OCI-LY1 (cell line): ENCODE measurements around the gene CHN2.

ENCODE experiments used
- H2AFZ ChIP-seq: fragments of 200-600 bp; sonication (generic), shearing (Covaris generic); 2 replicates; pipeline ENCODE4 v1.6.0; 2014; ENCODE audit warnings: antibody characterized with exemption, mild to moderate bottlenecking, low read length
- H3F3A ChIP-seq: fragments of 200-600 bp; sonication (generic), shearing (Covaris generic); 2 replicates; pipeline ENCODE4 v1.6.0; 2014; ENCODE audit warnings: mild to moderate bottlenecking, antibody characterized with exemption, low read length, moderate library complexity; ENCODE audit not compliant: insufficient read depth
- H3K27ac ChIP-seq: fragments of 200-600 bp; sonication (generic); 2 replicates; pipeline ENCODE4 v1.5.1; 2014; ENCODE audit warnings: low read length, mixed run types, mild to moderate bottlenecking, low read depth; ENCODE audit not compliant: poor library complexity, severe bottlenecking
- H3K27me3 ChIP-seq: fragments of 200-600 bp; sonication (generic); 2 replicates; pipeline ENCODE4 v1.6.0; 2014; ENCODE audit warnings: antibody characterized with exemption, mild to moderate bottlenecking, low read length, moderate library complexity; ENCODE audit not compliant: insufficient read depth
- H3K36me3 ChIP-seq: fragments of 200-600 bp; sonication (generic); 2 replicates; pipeline ENCODE4 v1.6.1; 2014; ENCODE audit warnings: mild to moderate bottlenecking, antibody characterized with exemption, low read length, moderate library complexity, mixed read lengths; ENCODE audit not compliant: insufficient read depth
- H3K4me1 ChIP-seq: fragments of 200-600 bp; sonication (generic); 2 replicates; pipeline ENCODE4 v1.5.1; 2014; ENCODE audit warnings: mild to moderate bottlenecking, low read length, moderate library complexity; ENCODE audit not compliant: insufficient read depth, severe bottlenecking
- H3K4me2 ChIP-seq: fragments of 200-600 bp; sonication (generic), shearing (Covaris generic); 2 replicates; pipeline ENCODE4 v1.6.1; 2014; ENCODE audit warnings: low read length
- H3K4me3 ChIP-seq: fragments of 200-600 bp; sonication (generic); 2 replicates; pipeline ENCODE4 v1.5.1; 2014; ENCODE audit warnings: low read length, low read depth, mild to moderate bottlenecking, mixed read lengths; ENCODE audit not compliant: poor library complexity, severe bottlenecking
- H3K79me2 ChIP-seq: fragments of 200-600 bp; shearing (Covaris generic); 2 replicates; pipeline ENCODE4 v1.6.1; 2016; ENCODE audit warnings: mixed run types, low read length, mixed read lengths; ENCODE audit not compliant: insufficient read depth
- H3K9ac ChIP-seq: fragments of 200-600 bp; sonication (generic), shearing (Covaris generic); 2 replicates; pipeline ENCODE4 v1.6.1; 2014; ENCODE audit warnings: mild to moderate bottlenecking, low read length, mixed read lengths
- H3K9me2 ChIP-seq: fragments of 200-600 bp; sonication (generic), shearing (Covaris generic); 2 replicates; pipeline ENCODE4 v1.6.1; 2014; ENCODE audit warnings: low read depth, mild to moderate bottlenecking, low read length, mixed read lengths
- H3K9me3 ChIP-seq: fragments of 200-600 bp; shearing (Covaris generic); 2 replicates; pipeline ENCODE4 v1.6.1; 2014; ENCODE audit warnings: low read length, mixed read lengths
- H4K20me1 ChIP-seq: fragments of 200-600 bp; sonication (generic), shearing (Covaris generic); 2 replicates; pipeline ENCODE4 v1.6.0; 2016; ENCODE audit warnings: mild to moderate bottlenecking, low read length; ENCODE audit not compliant: insufficient read depth
- CTCF ChIP-seq: fragments of 200-600 bp; sonication (generic), shearing (Covaris generic); IDR thresholded peaks from 2 replicates; pipeline ENCODE4 v1.5.1; 2017; ENCODE audit warnings: mild to moderate bottlenecking, antibody characterized with exemption, low read length, moderate library complexity, mixed read lengths
- EZH2 ChIP-seq: fragments of 200-600 bp; sonication (generic), shearing (Covaris generic); IDR thresholded peaks from 2 replicates; pipeline ENCODE4 v1.8.0; 2017; ENCODE audit warnings: borderline replicate concordance, mixed run types, mild to moderate bottlenecking, antibody characterized with exemption, low read length, moderate library complexity, mixed read lengths

The CHN2 gene

GRCh38 chr7:29184599-29184998 is 10.0 kb upstream of the CHN2 start:
- H3K4me3 ChIP-seq, result no peak overlapping the region
- H3F3A ChIP-seq, result no peaks in the 10 kb centered on the region
- H3K4me2 ChIP-seq, result no peak overlapping the region
- no peak overlapping the region for H3K27ac ChIP-seq
- H3K9me2 ChIP-seq, result no peaks in the 10 kb centered on the region
- no peaks in the 10 kb centered on the region for H3K4me1 ChIP-seq
- no peak overlapping the region for H2AFZ ChIP-seq
- TF ChIP-seq EZH2, result no peak
- TF ChIP-seq CTCF, result no peak
- no peaks in the 10 kb centered on the region for H3K9me3 ChIP-seq
- no peaks in the 10 kb centered on the region for H3K79me2 ChIP-seq
- no peak overlapping the region for H3K9ac ChIP-seq
- no peaks in the 10 kb centered on the region for H4K20me1 ChIP-seq
- no peaks in the 10 kb centered on the region for H3K27me3 ChIP-seq
- H3K36me3 ChIP-seq, result no peaks in the 10 kb centered on the region

- H2AFZ ChIP-seq, result no peak overlapping the region
- no peaks in the 10 kb centered on the region for H3K9me3 ChIP-seq
- TF ChIP-seq EZH2, result no peak
- TF ChIP-seq CTCF, result no peak
Observed at GRCh38 chr7:29185613-29186012, 9.0 kb upstream of the CHN2 start.

GRCh38 chr7:29189743-29190201 is 4.8 kb upstream of the CHN2 start:
- H3K9ac ChIP-seq, result no peak overlapping the region
- H3F3A ChIP-seq, result no peaks in the 10 kb centered on the region
- H2AFZ ChIP-seq, result no peak overlapping the region
- H3K4me2 ChIP-seq, result no peak overlapping the region
- no peaks in the 10 kb centered on the region for H3K4me1 ChIP-seq
- TF ChIP-seq EZH2 (no peak), CTCF (peak; percentile 94)
- H4K20me1 ChIP-seq, result no peaks in the 10 kb centered on the region
- no peaks in the 10 kb centered on the region for H3K9me3 ChIP-seq
- H3K27ac ChIP-seq, result no peak overlapping the region
- no peaks in the 10 kb centered on the region for H3K9me2 ChIP-seq
- no peak overlapping the region for H3K4me3 ChIP-seq
- no peaks in the 10 kb centered on the region for H3K79me2 ChIP-seq
- no peaks in the 10 kb centered on the region for H3K36me3 ChIP-seq
- H3K27me3 ChIP-seq, result 0 out of 2 replicates have a peak, but pooled peaks cover 6% of the 10 kb centered on the region

More at GRCh38 chr7:29185613-29186012, 9.0 kb upstream of the CHN2 start:
- no peaks in the 10 kb centered on the region for H3F3A ChIP-seq
- H3K4me2 ChIP-seq, result no peak overlapping the region
- H3K27me3 ChIP-seq, result no peaks in the 10 kb centered on the region
- H3K27ac ChIP-seq, result no peak overlapping the region
- H4K20me1 ChIP-seq, result no peaks in the 10 kb centered on the region
- no peaks in the 10 kb centered on the region for H3K36me3 ChIP-seq
- H3K4me1 ChIP-seq, result no peaks in the 10 kb centered on the region
- no peaks in the 10 kb centered on the region for H3K9me2 ChIP-seq
- H3K4me3 ChIP-seq, result no peak overlapping the region
- no peak overlapping the region for H3K9ac ChIP-seq
- H3K79me2 ChIP-seq, result no peaks in the 10 kb centered on the region
